Fibroblast of lung (primary cell): ENCODE measurements around the gene KCNMA1.

ENCODE experiments used
- CTCF ChIP-seq, 2 donors: IDR thresholded peaks in 1 of 2; conservative IDR thresholded peaks in 1 of 2; 1 replicate in 1 of 2; 2 replicates in 1 of 2; pipeline ENCODE4 v1.5.1; 2011 to 2012; ENCODE audit warnings: low read length in 2 of 2, control low read depth in 1 of 2, inconsistent platforms in 1 of 2, low read depth in 1 of 2, mild to moderate bottlenecking in 1 of 2
- EZH2 ChIP-seq: IDR thresholded peaks from 2 replicates; pipeline ENCODE4 v1.5.1; 2012; ENCODE audit warnings: low read length, control low read depth, mild to moderate bottlenecking; ENCODE audit errors: missing control alignments

- TF ChIP-seq CTCF (conservative IDR thresholded peaks at IDR 0.05 in 1 of 2, IDR thresholded peaks at IDR 0.05 in 1 of 2; ENCODE audit: low read depth in 1 of 2, low read length in 2 of 2) (no peak), EZH2 (no peak)
Observed at GRCh38 chr10:77118603-77119282, 518.9 kb downstream of the KCNMA1 start.
